GM18861 (cell line): ENCODE measurements around the gene CRMP1.
"Not testable (repeated sequence)": the region's sequence is repeated elsewhere in the genome, so short reads cannot be mapped to it uniquely, and the experiment has no call there.

Experiments used
- ATAC-seq: cut with Tn5 transposase; IDR thresholded peaks from one replicate; pipeline ENCODE4 v1.9.1; 2021; ENCODE audit not compliant: unreplicated experiment

The CRMP1 gene

GRCh38 chr4:5825321-5826041, 67.4 kb downstream of the CRMP1 start:
- ATAC-seq: no peak

GRCh38 chr4:5824635-5825034, 68.3 kb downstream of the CRMP1 start:
- ATAC-seq: no peak

- no peak for ATAC-seq
These were observed 68.7 kb downstream of the CRMP1 start for GRCh38 chr4:5824227-5824626.

GRCh38 chr4:5823542-5824211, 69.2 kb downstream of the CRMP1 start:
- ATAC-seq: no peak

- no peak for ATAC-seq
These were observed 70.3 kb downstream of the CRMP1 start for GRCh38 chr4:5822619-5823018.

- ATAC-seq: no peak
These were observed 71.1 kb downstream of the CRMP1 start for GRCh38 chr4:5821665-5822358.

- no peak for ATAC-seq
These were observed 76.0 kb downstream of the CRMP1 start for GRCh38 chr4:5816851-5817375.

GRCh38 chr4:5816101-5816500, 76.8 kb downstream of the CRMP1 start:
- ATAC-seq: no peak

GRCh38 chr4:5815641-5816040, 77.2 kb downstream of the CRMP1 start:
- no peak for ATAC-seq

GRCh38 chr4:5814421-5814820, 78.5 kb downstream of the CRMP1 start:
- ATAC-seq: no peak

- ATAC-seq: no peak
These were observed 79.0 kb downstream of the CRMP1 start for GRCh38 chr4:5813882-5814255.

- no peak for ATAC-seq
These were observed 80.2 kb downstream of the CRMP1 start for GRCh38 chr4:5812506-5813229.

GRCh38 chr4:5812057-5812456, 80.8 kb downstream of the CRMP1 start:
- not testable (repeated sequence) for ATAC-seq

GRCh38 chr4:5810770-5811430, 82.0 kb downstream of the CRMP1 start:
- no peak for ATAC-seq

- ATAC-seq: no peak
These were observed 82.7 kb downstream of the CRMP1 start for GRCh38 chr4:5810151-5810550.

GRCh38 chr4:5809216-5809776, 83.6 kb downstream of the CRMP1 start:
- no peak for ATAC-seq

GRCh38 chr4:5808081-5808741, 84.7 kb downstream of the CRMP1 start:
- no peak for ATAC-seq

GRCh38 chr4:5805270-5805669, 87.6 kb downstream of the CRMP1 start:
- no peak for ATAC-seq

- no peak for ATAC-seq
These were observed 88.2 kb downstream of the CRMP1 start for GRCh38 chr4:5804656-5805055.

- ATAC-seq: no peak
These were observed 90.3 kb downstream of the CRMP1 start for GRCh38 chr4:5802565-5802964.
